Spleen (tissue), 7 donors: ENCODE measurements around the gene ITPK1.

Experiments used
- POLR2AphosphoS5 ChIP-seq, 3 donors: sonication (generic); formaldehyde crosslinking; IDR thresholded peaks; one replicate each; pipeline ENCODE4 v1.5.1; 2017; ENCODE audit warnings: antibody characterized with exemption in 3 of 3
- TF ChIP-seq, protein P1 (sequence below), 11 experiments: fragments of 200-600 bp in 7 of 11; fragments of 450-650 bp in 4 of 11; sonication (generic) in 4 of 11; IDR thresholded peaks in 8 of 11; conservative IDR thresholded peaks in 3 of 11; 1 replicate in 7 of 11; 2 replicates in 4 of 11; pipeline versions ENCODE4 v1.4.0 to v1.8.0; 2016 to 2021; ENCODE audit warnings: antibody characterized with exemption in 11 of 11, inconsistent platforms in 4 of 11, mild to moderate bottlenecking in 1 of 11
- donor health status: DM: no; HTN: no; CAD: no; lungs with moderate emphysema.
- donor health status: DM: no; HTN: no; CAD: no.
- donor health status: DM: no; HTN: no; CAD: no.

DNA sequence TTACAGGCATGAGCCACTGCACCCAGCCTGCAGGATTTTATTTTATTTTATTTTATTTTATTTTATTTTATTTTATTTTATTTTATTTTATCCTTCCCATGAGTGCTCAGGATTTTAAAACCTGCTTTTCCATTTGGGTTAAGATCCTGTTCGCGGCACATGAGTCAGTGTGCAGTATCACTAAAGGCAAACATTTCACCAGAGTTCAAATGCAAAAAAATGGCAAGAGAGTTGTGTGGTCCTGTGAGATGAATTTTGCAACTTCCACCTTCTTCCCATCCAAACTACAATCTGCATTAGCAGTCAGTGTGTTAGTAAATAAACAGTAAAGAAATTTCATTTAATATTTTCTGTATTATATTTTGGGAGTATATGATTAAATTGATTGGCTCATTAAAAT lies 39.9 kb upstream of the ITPK1 start:
- TF ChIP-seq POLR2AphosphoS5 (IDR thresholded peaks at IDR 0.05), result no peak
- TF ChIP-seq, protein P1, sequence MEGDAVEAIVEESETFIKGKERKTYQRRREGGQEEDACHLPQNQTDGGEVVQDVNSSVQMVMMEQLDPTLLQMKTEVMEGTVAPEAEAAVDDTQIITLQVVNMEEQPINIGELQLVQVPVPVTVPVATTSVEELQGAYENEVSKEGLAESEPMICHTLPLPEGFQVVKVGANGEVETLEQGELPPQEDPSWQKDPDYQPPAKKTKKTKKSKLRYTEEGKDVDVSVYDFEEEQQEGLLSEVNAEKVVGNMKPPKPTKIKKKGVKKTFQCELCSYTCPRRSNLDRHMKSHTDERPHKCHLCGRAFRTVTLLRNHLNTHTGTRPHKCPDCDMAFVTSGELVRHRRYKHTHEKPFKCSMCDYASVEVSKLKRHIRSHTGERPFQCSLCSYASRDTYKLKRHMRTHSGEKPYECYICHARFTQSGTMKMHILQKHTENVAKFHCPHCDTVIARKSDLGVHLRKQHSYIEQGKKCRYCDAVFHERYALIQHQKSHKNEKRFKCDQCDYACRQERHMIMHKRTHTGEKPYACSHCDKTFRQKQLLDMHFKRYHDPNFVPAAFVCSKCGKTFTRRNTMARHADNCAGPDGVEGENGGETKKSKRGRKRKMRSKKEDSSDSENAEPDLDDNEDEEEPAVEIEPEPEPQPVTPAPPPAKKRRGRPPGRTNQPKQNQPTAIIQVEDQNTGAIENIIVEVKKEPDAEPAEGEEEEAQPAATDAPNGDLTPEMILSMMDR (IDR thresholded peaks at IDR 0.05 in 8 of 11, conservative IDR thresholded peaks at IDR 0.05 in 3 of 11), result no peak
